Heart left ventricle (tissue), 13 donors: ENCODE data around the gene C1orf53.

Source experiments
- POLR2A ChIP-seq, 2 donors: fragments of 450-650 bp; IDR thresholded peaks; one replicate each; pipeline ENCODE4 v1.6.1; 2017; ENCODE audit warnings: antibody characterized with exemption in 2 of 2, mild to moderate bottlenecking in 2 of 2, moderate library complexity in 2 of 2
- TF ChIP-seq, protein P1 (sequence below), 12 donors: fragments of 200-600 bp; sonication (generic) in 4 of 12; IDR thresholded peaks; one replicate each; pipeline versions ENCODE4 v1.5.0 to v1.8.0; 2018 to 2022; ENCODE audit warnings: antibody characterized with exemption in 12 of 12, mild to moderate bottlenecking in 5 of 12
- donor health status: ischemic (EF 13 %, LVEDD 7.1; RV severe dilation, severe dysfunction).
- donor health status: DM: no; HTN: yes; CAD: no.
- donor health status: DM: no; HTN: no; CAD: no.
- donor health status: ischemic (EF 25% LVEDD 6.9; RV normal size, moderate dysfunction).
- donor health status: ischemic (EF 25% LVEDD 5.7; RV mildly dilated, moderate dysfunction).
- donor health status: ischemic (EF 35%, LVEDD 5.7; RV mildly dilated, moderate dysfunction).
- donor health status: nonischemic (EF 11% LVEDD 7.7; RV severe dilation, severe dysfunction).
- donor health status: DM: yes; HTN: yes; CAD: no.
- donor health status: PGD.
- donor health status: ischemic (EF 29% LVEDD 5.4; RV normal size, mild dysfunction).
- donor health status: nonischemic (EF 23%, LVEDD 6.1; RV moderate dilation, normal function).

- TF ChIP-seq, protein P1, sequence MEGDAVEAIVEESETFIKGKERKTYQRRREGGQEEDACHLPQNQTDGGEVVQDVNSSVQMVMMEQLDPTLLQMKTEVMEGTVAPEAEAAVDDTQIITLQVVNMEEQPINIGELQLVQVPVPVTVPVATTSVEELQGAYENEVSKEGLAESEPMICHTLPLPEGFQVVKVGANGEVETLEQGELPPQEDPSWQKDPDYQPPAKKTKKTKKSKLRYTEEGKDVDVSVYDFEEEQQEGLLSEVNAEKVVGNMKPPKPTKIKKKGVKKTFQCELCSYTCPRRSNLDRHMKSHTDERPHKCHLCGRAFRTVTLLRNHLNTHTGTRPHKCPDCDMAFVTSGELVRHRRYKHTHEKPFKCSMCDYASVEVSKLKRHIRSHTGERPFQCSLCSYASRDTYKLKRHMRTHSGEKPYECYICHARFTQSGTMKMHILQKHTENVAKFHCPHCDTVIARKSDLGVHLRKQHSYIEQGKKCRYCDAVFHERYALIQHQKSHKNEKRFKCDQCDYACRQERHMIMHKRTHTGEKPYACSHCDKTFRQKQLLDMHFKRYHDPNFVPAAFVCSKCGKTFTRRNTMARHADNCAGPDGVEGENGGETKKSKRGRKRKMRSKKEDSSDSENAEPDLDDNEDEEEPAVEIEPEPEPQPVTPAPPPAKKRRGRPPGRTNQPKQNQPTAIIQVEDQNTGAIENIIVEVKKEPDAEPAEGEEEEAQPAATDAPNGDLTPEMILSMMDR (IDR thresholded peaks at IDR 0.05): no peak
- no peak for TF ChIP-seq POLR2A (IDR thresholded peaks at IDR 0.05)
These were observed 12.9 kb downstream of the C1orf53 start for GRCh38 chr1:197915260-197915861.
